ENCODE results near the gene DGKZ. TPM values are rescaled to one million over a fixed set of nuclear protein-coding genes. Genes with fewer than 3 reads are reported as not detected.

Gene DGKZ
- total RNA-seq, 1 experiment from 2014 or later, result 59.3 TPM

DNA sequence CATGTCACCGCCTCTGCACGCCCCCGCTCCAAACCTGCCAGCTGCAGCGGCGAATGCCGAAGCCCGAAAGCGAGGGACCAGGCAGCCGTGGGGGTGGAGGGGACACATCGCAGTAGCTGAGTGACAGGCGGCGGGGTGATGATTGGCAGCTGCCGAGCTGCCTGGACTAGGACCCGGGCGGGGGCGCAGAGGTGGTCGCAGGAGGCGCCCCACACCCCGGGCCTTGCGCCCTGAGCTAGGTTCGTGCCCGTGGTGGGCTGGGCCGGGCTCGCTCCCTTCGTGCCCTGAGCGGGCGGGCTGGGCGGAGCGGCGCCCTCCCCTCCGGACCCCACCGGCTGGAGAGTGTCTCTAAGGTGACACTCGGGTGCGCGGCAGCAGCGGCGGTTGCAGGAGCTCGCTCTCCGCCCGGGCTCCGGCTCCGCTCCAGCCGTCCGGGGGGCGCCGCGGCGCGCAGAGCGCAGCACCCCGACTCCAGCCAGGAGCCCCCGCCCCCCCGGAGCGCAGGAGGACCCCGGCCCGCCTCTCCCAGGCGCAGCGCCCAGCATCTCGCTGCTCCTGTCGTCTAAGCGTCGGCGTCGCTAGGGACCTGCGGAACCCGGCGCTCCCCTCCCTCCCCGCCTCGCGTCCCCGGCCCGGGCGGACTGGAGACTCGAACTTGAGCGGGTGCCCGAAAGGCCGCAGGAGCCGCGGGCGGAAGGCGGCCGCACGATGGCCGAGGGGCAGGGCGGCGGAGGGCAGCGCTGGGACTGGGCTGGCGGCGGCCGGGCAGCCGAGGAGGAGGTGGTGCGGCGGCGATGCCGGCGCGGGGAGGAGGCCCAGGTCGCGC is 14.5 kb upstream of the DGKZ start:
- H3K36me3 ChIP-seq (ENCODE audit: control insufficient read depth, insufficient read depth, low read length), result no peaks in the 10 kb centered on the region
- H3K4me3 Mint-ChIP-seq (ENCODE audit: unreplicated experiment), result peak overlapping the region; percentile 58
- peak overlapping the region; percentile 42 for H3K4me3 ChIP-seq (ENCODE audit: low read depth, low read length)
- H3K36me3 Mint-ChIP-seq (ENCODE audit: insufficient read depth, unreplicated experiment), result no peaks in the 10 kb centered on the region
- CTCF ChIA-PET, result interaction anchor here (0.6 to 1.0 kb wide), 3 partner anchors 14 to 488 kb away, joined by 3 to 4 read pairs (median 3); partner anchors contain the start of gene DGKZ
- no peaks in the 10 kb centered on the region for H3K4me1 ChIP-seq
- no peaks in the 10 kb centered on the region for H3K4me1 Mint-ChIP-seq (ENCODE audit: low read depth, unreplicated experiment)
- no peaks in the 10 kb centered on the region for H3K9me3 Mint-ChIP-seq (ENCODE audit: unreplicated experiment)
- H3K9me3 ChIP-seq, result no peaks in the 10 kb centered on the region
- peaks cover 4% of the 10 kb centered on the region for H3K27me3 ChIP-seq (replicated peaks; ENCODE audit: control insufficient read depth, insufficient read depth, low read length)
- H3K27me3 Mint-ChIP-seq (ENCODE audit: insufficient read depth, unreplicated experiment), result peaks cover 15% of the 10 kb centered on the region
- POLR2A ChIA-PET, result interaction anchor here (0.6 kb wide), 1 partner anchor 95 kb away, joined by 3 read pairs; no protein-coding TSS in a partner anchor
- H3K27ac Mint-ChIP-seq (ENCODE audit: unreplicated experiment), result no peak overlapping the region
- BruUV-seq (replicated peaks), result no TSS peak
- intact Hi-C loops (cut with micrococcal nuclease; ENCODE audit: unreplicated experiment), result no loop called here
- TF ChIP-seq, protein P1, sequence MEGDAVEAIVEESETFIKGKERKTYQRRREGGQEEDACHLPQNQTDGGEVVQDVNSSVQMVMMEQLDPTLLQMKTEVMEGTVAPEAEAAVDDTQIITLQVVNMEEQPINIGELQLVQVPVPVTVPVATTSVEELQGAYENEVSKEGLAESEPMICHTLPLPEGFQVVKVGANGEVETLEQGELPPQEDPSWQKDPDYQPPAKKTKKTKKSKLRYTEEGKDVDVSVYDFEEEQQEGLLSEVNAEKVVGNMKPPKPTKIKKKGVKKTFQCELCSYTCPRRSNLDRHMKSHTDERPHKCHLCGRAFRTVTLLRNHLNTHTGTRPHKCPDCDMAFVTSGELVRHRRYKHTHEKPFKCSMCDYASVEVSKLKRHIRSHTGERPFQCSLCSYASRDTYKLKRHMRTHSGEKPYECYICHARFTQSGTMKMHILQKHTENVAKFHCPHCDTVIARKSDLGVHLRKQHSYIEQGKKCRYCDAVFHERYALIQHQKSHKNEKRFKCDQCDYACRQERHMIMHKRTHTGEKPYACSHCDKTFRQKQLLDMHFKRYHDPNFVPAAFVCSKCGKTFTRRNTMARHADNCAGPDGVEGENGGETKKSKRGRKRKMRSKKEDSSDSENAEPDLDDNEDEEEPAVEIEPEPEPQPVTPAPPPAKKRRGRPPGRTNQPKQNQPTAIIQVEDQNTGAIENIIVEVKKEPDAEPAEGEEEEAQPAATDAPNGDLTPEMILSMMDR (IDR thresholded peaks at IDR 0.05; ENCODE audit: insufficient read depth in 1 of 2, low read depth in 1 of 2, low read length in 1 of 2, severe bottlenecking in 1 of 2, unreplicated experiment in 1 of 2), result no peak
- DNase-seq, result peak in 1 of 2 experiments; percentile 29

DNA sequence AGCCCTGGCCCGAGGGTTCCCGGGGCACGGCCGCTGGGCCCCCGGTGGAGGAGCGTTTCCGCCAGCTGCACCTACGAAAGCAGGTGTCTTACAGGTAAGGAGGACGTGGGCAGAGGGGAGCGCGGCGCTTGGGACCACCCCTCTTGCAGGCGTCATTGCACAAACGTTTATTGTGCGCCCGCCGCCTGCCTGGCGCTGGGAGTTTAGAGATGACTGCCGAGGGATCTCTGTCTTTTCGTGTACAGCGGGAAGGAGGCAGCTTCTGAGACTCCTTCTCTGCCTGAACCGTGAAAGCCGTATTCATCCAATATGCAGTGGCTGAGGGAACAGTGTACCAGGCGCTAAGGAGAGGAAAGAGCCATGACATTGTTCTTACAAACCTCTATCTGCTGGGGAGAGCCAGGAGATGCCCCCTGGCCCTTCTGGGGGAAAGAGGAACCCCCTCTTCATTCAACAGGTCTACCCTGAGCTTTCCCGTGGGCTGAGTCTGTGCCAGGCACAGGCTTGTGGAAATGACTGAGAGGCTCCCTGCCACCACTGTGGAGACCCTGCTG is 13.8 kb upstream of the DGKZ start:
- no peaks in the 10 kb centered on the region for H3K4me1 Mint-ChIP-seq (ENCODE audit: low read depth, unreplicated experiment)
- no TSS peak for BruUV-seq (replicated peaks)
- no peak for DNase-seq
- ChIA-PET CTCF (interaction anchor here (0.6 to 1.0 kb wide), 3 partner anchors 14 to 488 kb away, joined by 3 to 4 read pairs (median 3); partner anchors contain the start of gene DGKZ), POLR2A (no interaction called here)
- H3K4me3 Mint-ChIP-seq (ENCODE audit: unreplicated experiment), result peak overlapping the region; percentile 58
- no peak overlapping the region for H3K27ac Mint-ChIP-seq (ENCODE audit: unreplicated experiment)
- peak overlapping the region; percentile 42; the same call in 1 of the 2 replicates for H3K4me3 ChIP-seq (ENCODE audit: low read depth, low read length)
- H3K9me3 Mint-ChIP-seq (ENCODE audit: unreplicated experiment), result no peaks in the 10 kb centered on the region
- H3K27me3 ChIP-seq (replicated peaks; ENCODE audit: control insufficient read depth, insufficient read depth, low read length), result peaks cover 4% of the 10 kb centered on the region
- no peaks in the 10 kb centered on the region for H3K36me3 Mint-ChIP-seq (ENCODE audit: insufficient read depth, unreplicated experiment)
- H3K9me3 ChIP-seq, result no peaks in the 10 kb centered on the region
- TF ChIP-seq, protein P1 (IDR thresholded peaks at IDR 0.05; ENCODE audit: insufficient read depth in 1 of 2, low read depth in 1 of 2, low read length in 1 of 2, severe bottlenecking in 1 of 2, unreplicated experiment in 1 of 2), result no peak
- no peaks in the 10 kb centered on the region for H3K36me3 ChIP-seq (ENCODE audit: control insufficient read depth, insufficient read depth, low read length)
- H3K27me3 Mint-ChIP-seq (ENCODE audit: insufficient read depth, unreplicated experiment), result peaks cover 15% of the 10 kb centered on the region
- intact Hi-C loops (cut with micrococcal nuclease; ENCODE audit: unreplicated experiment), result no loop called here
- peaks cover under 1% of the 10 kb centered on the region; the same call in 1 of the 2 replicates for H3K4me1 ChIP-seq

DNA sequence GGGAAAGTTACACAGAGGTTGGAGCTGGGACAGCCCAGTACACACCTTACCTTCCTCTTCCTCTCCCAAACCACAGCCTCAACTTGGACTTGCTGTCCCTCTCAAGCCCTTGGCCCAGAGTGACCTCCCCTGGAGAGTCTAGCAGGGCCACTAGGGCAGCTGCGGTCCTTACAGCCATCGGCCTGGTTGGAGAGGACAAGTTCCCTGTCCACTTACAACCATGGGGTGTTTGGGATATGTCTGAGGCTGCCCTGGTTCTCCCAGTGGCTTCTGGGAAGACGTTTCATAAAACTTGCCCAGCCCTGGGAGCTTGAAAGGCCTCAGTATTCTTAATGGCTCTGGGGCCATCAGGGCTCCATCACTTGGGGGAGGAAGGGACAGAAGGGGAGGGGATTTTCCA is 13.1 kb upstream of the DGKZ start:
- Mint-ChIP-seq H3K36me3 (ENCODE audit: insufficient read depth, unreplicated experiment) (no peaks in the 10 kb centered on the region), H3K4me1 (ENCODE audit: low read depth, unreplicated experiment) (no peaks in the 10 kb centered on the region), H3K27ac (ENCODE audit: unreplicated experiment) (no peak overlapping the region), H3K4me3 (ENCODE audit: unreplicated experiment) (no peak overlapping the region), H3K9me3 (ENCODE audit: unreplicated experiment) (no peaks in the 10 kb centered on the region), H3K27me3 (ENCODE audit: insufficient read depth, unreplicated experiment) (peaks cover 15% of the 10 kb centered on the region)
- peaks cover 4% of the 10 kb centered on the region for H3K27me3 ChIP-seq (replicated peaks; ENCODE audit: control insufficient read depth, insufficient read depth, low read length)
- H3K4me1 ChIP-seq, result peaks cover 8% of the 10 kb centered on the region
- no peak overlapping the region for H3K4me3 ChIP-seq (ENCODE audit: low read depth, low read length)
- no peaks in the 10 kb centered on the region for H3K9me3 ChIP-seq
- POLR2A ChIA-PET, result no interaction called here
- no peaks in the 10 kb centered on the region for H3K36me3 ChIP-seq (ENCODE audit: control insufficient read depth, insufficient read depth, low read length)
- intact Hi-C loops (cut with micrococcal nuclease; ENCODE audit: unreplicated experiment), result no loop called here
- no peak for DNase-seq
- BruUV-seq (replicated peaks), result no TSS peak
- CTCF ChIA-PET, result no interaction called here
- TF ChIP-seq, protein P1 (IDR thresholded peaks at IDR 0.05; ENCODE audit: insufficient read depth in 1 of 2, low read depth in 1 of 2, low read length in 1 of 2, severe bottlenecking in 1 of 2, unreplicated experiment in 1 of 2), result no peak
